ENCODE data around the gene TOM1L1. TPM values are rescaled to one million over a fixed set of nuclear protein-coding genes. Genes with fewer than 3 reads are reported as not detected.

The TOM1L1 gene
- total RNA-seq, 1 donor from 2014 or later, result 3.1 TPM

GRCh38 chr17:55004484-55004883 lies 103.8 kb downstream of the TOM1L1 start:
- no peak overlapping the region for H3K9ac ChIP-seq (ENCODE audit: low read depth in 1 of 3, low read length in 3 of 3)
- no peak overlapping the region for H3K27ac ChIP-seq (ENCODE audit: low read depth, low read length)
- no peaks in the 10 kb centered on the region for H3K9me3 ChIP-seq (ENCODE audit: control insufficient read depth in 3 of 3, low read length in 3 of 3)
- no peak overlapping the region for H3K4me3 ChIP-seq (ENCODE audit: low read length in 3 of 3)
- H3K4me1 ChIP-seq (ENCODE audit: control insufficient read depth in 3 of 3, insufficient read depth in 3 of 3, low read length in 3 of 3), result no peaks in the 10 kb centered on the region
- H3K27me3 ChIP-seq (ENCODE audit: control insufficient read depth in 3 of 3, insufficient read depth in 3 of 3, low read length in 3 of 3), result no peaks in the 10 kb centered on the region
- H3K36me3 ChIP-seq (ENCODE audit: control insufficient read depth in 3 of 3, insufficient read depth in 3 of 3, low read length in 3 of 3), result peaks cover 0 to 5% (median 0%) of the 10 kb centered on the region in 3 donors

GRCh38 chr17:55005520-55005919 lies 104.9 kb downstream of the TOM1L1 start:
- Histone ChIP-seq H3K27me3 (ENCODE audit: control insufficient read depth in 3 of 3, insufficient read depth in 3 of 3, low read length in 3 of 3) (no peaks in the 10 kb centered on the region), H3K4me1 (ENCODE audit: control insufficient read depth in 3 of 3, insufficient read depth in 3 of 3, low read length in 3 of 3) (no peaks in the 10 kb centered on the region), H3K4me3 (ENCODE audit: low read length in 3 of 3) (no peak overlapping the region), H3K27ac (ENCODE audit: low read depth, low read length) (no peak overlapping the region), H3K9me3 (ENCODE audit: control insufficient read depth in 3 of 3, low read length in 3 of 3) (no peaks in the 10 kb centered on the region), H3K9ac (ENCODE audit: low read depth in 1 of 3, low read length in 3 of 3) (no peak overlapping the region), H3K36me3 (ENCODE audit: control insufficient read depth in 3 of 3, insufficient read depth in 3 of 3, low read length in 3 of 3) (peaks cover 0 to 5% (median 0%) of the 10 kb centered on the region in 3 donors)

Small RNA genes lying within 50 kb of the gene (small RNA-seq; reads per million reads assigned to genes)
- not detected for gene AC007485.1

Other genes starting within 250 kb of the TOM1L1 start
- gene COX11, start 67.8 kb downstream of the TOM1L1 start, total RNA-seq, result 28.2 TPM
- 9.4 TPM for gene STXBP4, start 67.9 kb downstream of the TOM1L1 start, total RNA-seq

All from skeletal muscle tissue (tissue), 5 donors.